K562 (cell line): ENCODE results near the gene CD6. TPM values are rescaled to one million over a fixed set of nuclear protein-coding genes. Genes with fewer than 3 reads are reported as not detected.

Source experiments
- ATAC-seq: fragments of 200-7000 bp; cut with Tn5 transposase; 3 replicates; pipeline ENCODE4 v1.9.1; 2020; ENCODE audit warnings: moderate library complexity
- BruUV-seq: library from RNA; stranded (reverse); fragments of 400-500 nt; replicated peaks from 2 replicates; lab custom pipeline; 2021; lab: Mats Ljungman, UMichigan
- CTCF ChIA-PET: fragments of 300-600 bp; formaldehyde crosslinking; extraction: SDS; loops from one replicate; lab custom pipeline; 2021; ENCODE audit warnings: low intra/inter-chr PET ratio; lab: Yijun Ruan, JAX
- POLR2A ChIA-PET: fragments of 300-600, 350-650 bp; sonication (Branson Sonifier 250); formaldehyde crosslinking; extraction: SDS; loops from one replicate; lab custom pipeline; 2021; ENCODE audit warnings: antibody characterized with exemption, inconsistent platforms; lab: Yijun Ruan, JAX
- DNase-seq, 4 experiments: peaks; one replicate each; pipeline versions ENCODE4 v3.0.0 to v3.0.0-alpha.2; 2011 to 2018; ENCODE audit warnings: low spot score in 3 of 4, mixed read lengths in 3 of 4; ENCODE audit errors: extremely low read depth in 1 of 4
- FAIRE-seq: peaks from 2 replicates; lab custom pipeline; 2011; peaks lifted over from hg19 to GRCh38; lab: Jason Lieb, UNC
- H2AFZ ChIP-seq: 2 replicates; pipeline ENCODE4 v1.6.0; 2011; ENCODE audit warnings: low read depth, low read length, control low read depth, inconsistent platforms
- H3K27ac ChIP-seq: fragments of 200-600 bp; 3 replicates; pipeline ENCODE4 v1.8.0; 2011; ENCODE audit warnings: low read depth, mild to moderate bottlenecking, control low read depth, inconsistent platforms, low read length, moderate library complexity, mixed read lengths; ENCODE audit errors: extremely low read depth
- H3K27me3 ChIP-seq, 2 experiments: fragments of 300-600 bp in 1 of 2; 2 replicates in 1 of 2; 3 replicates in 1 of 2; pipeline versions ENCODE4 v1.6.0 to v1.8.0; 2011; ENCODE audit warnings: inconsistent platforms in 2 of 2, low read length in 2 of 2, mild to moderate bottlenecking in 1 of 2, mixed read lengths in 1 of 2, moderate library complexity in 1 of 2; ENCODE audit not compliant: control insufficient read depth in 2 of 2, insufficient read depth in 2 of 2
- H3K36me3 ChIP-seq: fragments of 300-600 bp; 3 replicates; pipeline ENCODE4 v1.8.0; 2011; ENCODE audit warnings: mild to moderate bottlenecking, low read length, inconsistent platforms; ENCODE audit not compliant: control insufficient read depth, insufficient read depth
- H3K4me1 ChIP-seq, 2 experiments: fragments of 200-600 bp in 1 of 2; replicated peaks in 1 of 2; 2 replicates in 1 of 2; 3 replicates in 1 of 2; pipeline versions ENCODE4 v1.5.1 to v1.8.0; 2011; ENCODE audit warnings: inconsistent platforms in 2 of 2, low read length in 2 of 2, mild to moderate bottlenecking in 1 of 2, mixed read lengths in 1 of 2, moderate library complexity in 1 of 2; ENCODE audit not compliant: control insufficient read depth in 2 of 2, insufficient read depth in 2 of 2
- H3K4me2 ChIP-seq: 2 replicates; pipeline ENCODE4 v1.6.1; 2011; ENCODE audit warnings: low read length, control low read depth, inconsistent platforms, mixed read lengths; ENCODE audit not compliant: insufficient read depth
- H3K4me3 ChIP-seq: fragments of 200-600 bp; sonication (generic), shearing (Covaris generic); 2 replicates; pipeline ENCODE4 v1.5.1; 2016; ENCODE audit warnings: control low read depth, inconsistent platforms
- H3K79me2 ChIP-seq: fragments of 200-600 bp; 3 replicates; pipeline ENCODE4 v1.8.0; 2011; ENCODE audit warnings: low read length, inconsistent platforms; ENCODE audit not compliant: control insufficient read depth, insufficient read depth
- H3K9ac ChIP-seq, 2 experiments: 2 replicates each; pipeline versions ENCODE4 v1.6.0 to v1.6.1; 2011; ENCODE audit warnings: low read depth in 2 of 2, low read length in 2 of 2, control low read depth in 1 of 2, inconsistent platforms in 1 of 2, mild to moderate bottlenecking in 1 of 2, mixed read lengths in 1 of 2; ENCODE audit not compliant: insufficient read depth in 1 of 2
- H3K9me1 ChIP-seq: one replicate; pipeline ENCODE4 v1.6.0; 2011; ENCODE audit warnings: inconsistent platforms, mild to moderate bottlenecking, low read length, moderate library complexity; ENCODE audit not compliant: control insufficient read depth, insufficient read depth
- H3K9me3 ChIP-seq: replicated peaks from 2 replicates; pipeline ENCODE4 v1.5.1; 2011; ENCODE audit warnings: low read depth, low read length, inconsistent platforms; ENCODE audit not compliant: control insufficient read depth, insufficient read depth
- H4K20me1 ChIP-seq: replicated peaks from 2 replicates; pipeline ENCODE4 v1.6.1; 2011; ENCODE audit warnings: low read length, inconsistent platforms, mixed read lengths; ENCODE audit not compliant: control insufficient read depth, insufficient read depth
- E4F1 ChIP-seq: fragments of 250-450 bp; sonication (Bioruptor Pico); IDR thresholded peaks from 2 replicates; pipeline ENCODE4 v1.5.0; 2021; ENCODE audit warnings: mild to moderate bottlenecking, borderline replicate concordance
- ILF3 ChIP-seq: fragments of 450-650 bp; IDR thresholded peaks from 2 replicates; pipeline ENCODE4 v1.6.1; 2018; ENCODE audit warnings: antibody characterized with exemption, mild to moderate bottlenecking, moderate library complexity, borderline replicate concordance
- IRF9 ChIP-seq: fragments of 450-650 bp; IDR thresholded peaks from 2 replicates; pipeline ENCODE4 v1.6.1; 2016; ENCODE audit warnings: missing biosample characterization, missing genetic modification characterization
- KAT2B ChIP-seq: IDR thresholded peaks from one replicate; pipeline ENCODE4 v1.6.1; 2012; ENCODE audit warnings: low read depth, mild to moderate bottlenecking, control low read depth, inconsistent platforms, low read length, moderate library complexity
- MCM5 ChIP-seq: fragments of 450-650 bp; IDR thresholded peaks from 2 replicates; pipeline ENCODE4 v1.6.1; 2016; ENCODE audit warnings: low read depth
- POLR2AphosphoS5 ChIP-seq: IDR thresholded peaks from 2 replicates; pipeline ENCODE4 v1.6.1; 2011; ENCODE audit warnings: mild to moderate bottlenecking, low read depth, low read length, moderate library complexity; ENCODE audit not compliant: control insufficient read depth, insufficient read depth
- TEAD1 ChIP-seq, 2 experiments: fragments of 450-650 bp in 1 of 2; sonication (generic) in 1 of 2; formaldehyde crosslinking; IDR thresholded peaks; 2 replicates each; pipeline versions ENCODE4 v1.4.0 to v1.8.0; 2020 to 2022; ENCODE audit warnings: mild to moderate bottlenecking in 2 of 2, missing genetic modification reagents in 1 of 2
- YY1 ChIP-seq, 3 experiments: IDR thresholded peaks; 2 replicates each; pipeline ENCODE4 v1.6.1; 2011; ENCODE audit warnings: low read length in 2 of 3, mild to moderate bottlenecking in 2 of 3, moderate library complexity in 2 of 3, borderline replicate concordance in 1 of 3, control low read depth in 1 of 3, low read depth in 1 of 3; ENCODE audit not compliant: insufficient read depth in 3 of 3, insufficient replicate concordance in 2 of 3, control insufficient read depth in 1 of 3, insufficient read length in 1 of 3; ENCODE audit errors: extremely low read depth in 1 of 3
- ZNF395 ChIP-seq: fragments of 200-800 bp; sonication (Bioruptor generic); IDR thresholded peaks from 2 replicates; pipeline ENCODE4 v1.6.1; 2017; ENCODE audit warnings: missing genetic modification characterization, missing compliant biosample characterization
- WGBS: fragments of 100-300 bp; shearing (Covaris generic); methylation state at CpG from one replicate; pipeline ENCODE4 v1.1.6; 2016; ENCODE audit warnings: low coverage, mixed read lengths; ENCODE audit not compliant: insufficient coverage; ENCODE audit errors: missing lambda C conversion rate; 5-methylcytosine and 5-hydroxymethylcytosine counted together
- in situ Hi-C: fragments of 300-500 bp; cut with MboI; formaldehyde crosslinking; loops from 4 replicates; pipeline ENCODE4 v1.15.0; 2018; ENCODE audit warnings: inconsistent platforms, mixed read lengths
- intact Hi-C: fragments of 100-400 bp; cut with micrococcal nuclease; formaldehyde crosslinking; loops from 2 replicates; pipeline ENCODE4 v1.14.2; 2022
- polyA plus RNA-seq, 8 experiments: library from polyadenylated mRNA; depleted of rRNA in 4 of 8; stranded (reverse) in 5 of 8; unstranded in 3 of 8; fragments of >200 nt; fragmentation: Nextera tagmentation in 2 of 8; fragmentation: Illumina TruSeq in 1 of 8; extraction: Ambion mirVana in 2 of 8; extraction: Trizol in 1 of 8; gene quantifications; 2 replicates each; pipeline versions ENCODE4 v1.2.1 to v1.2.3, GENCODE V29; 2011 to 2014; ENCODE audit warnings: inconsistent platforms in 1 of 8, missing spikeins in 1 of 8
- total RNA-seq, 7 experiments: library from RNA; depleted of rRNA in 6 of 7; stranded (reverse); fragments of >200 nt in 6 of 7; fragmentation: Illumina TruSeq in 2 of 7; extraction: Trizol in 2 of 7; gene quantifications; 2 replicates each; pipeline versions ENCODE4 v1.2.1 to v1.2.3, GENCODE V29; 2011 to 2021; ENCODE audit warnings: low replicate concordance in 1 of 7

CD6 gene
- total and polyA plus RNA-seq, 9 of the 15 experiments (the other 6 are each of a cell fraction or from before 2014, with no cell fraction given) = 0.84 TPM; not detected in 8

GRCh38 chr11:60996381-60997138 lies 25.1 kb downstream of the CD6 start (continued):
- TF ChIP-seq MCM5 = no peak
- TF ChIP-seq E4F1 = no peak
- no peak for TF ChIP-seq POLR2AphosphoS5

GRCh38 chr11:61000426-61000825 lies 28.9 kb downstream of the CD6 start:
- H3K4me1 ChIP-seq = no peaks in the 10 kb centered on the region
- H3K9me3 ChIP-seq = no peaks in the 10 kb centered on the region
- no peak overlapping the region for H3K27ac ChIP-seq
- no peak for TF ChIP-seq KAT2B
- no peak for TF ChIP-seq YY1 (IDR thresholded peaks at IDR 0.05; ENCODE audit: borderline replicate concordance in 1 of 3, control insufficient read depth in 1 of 3, extremely low read depth in 1 of 3, insufficient read depth in 3 of 3, insufficient read length in 1 of 3, insufficient replicate concordance in 2 of 3, low read depth in 1 of 3, low read length in 2 of 3)
- no peak for TF ChIP-seq IRF9
- no peak for TF ChIP-seq TEAD1 (CRISPR knock-in tag; IDR thresholded peaks at IDR 0.05)
- no peak for TF ChIP-seq ILF3
- TF ChIP-seq ZNF395 = no peak
- TF ChIP-seq, all 486 proteins: peak for 0
- H3K9me1 ChIP-seq = no peaks in the 10 kb centered on the region
- no peak overlapping the region for H3K9ac ChIP-seq
- H3K27me3 ChIP-seq = peaks cover 24 to 62% of the 10 kb centered on the region in 2 experiments
- CTCF ChIA-PET = no interaction called here
- BruUV-seq = no TSS peak
- H2AFZ ChIP-seq = no peak overlapping the region
- no peaks in the 10 kb centered on the region for H3K79me2 ChIP-seq
- intact Hi-C loops = no loop called here
- H3K4me2 ChIP-seq = no peak overlapping the region
- WGBS = 0% methylated on average over 11 of the region's 11 CpGs
- no peaks in the 10 kb centered on the region for H3K36me3 ChIP-seq
- no peak overlapping the region for H3K4me3 ChIP-seq
- FAIRE-seq (no peak), ATAC-seq (no peak), DNase-seq (no peak)
- in situ Hi-C loops = no loop called here
- no peaks in the 10 kb centered on the region for H4K20me1 ChIP-seq
- POLR2A ChIA-PET = interaction anchor here (0.6 to 1.3 kb wide), 2 partner anchors 11 to 41 kb away, joined by 4 to 5 read pairs; no protein-coding TSS in a partner anchor
